ENCODE data around the gene RRAS. TPM values are rescaled to one million over a fixed set of nuclear protein-coding genes. Genes with fewer than 3 reads are reported as not detected.

The RRAS gene
- polyA plus RNA-seq = 2.0 and 3.0 TPM in 2 replicates

GRCh38 chr19:49640113-49640898 lies at the start of gene RRAS:
Gene RRAS, minus strand, starts transcription at chr19:49640143. Its CDS starts 45 bp downstream, at chr19:49640098.

GRCh38 chr19:49689133-49690078 lies 49.5 kb upstream of the RRAS start, which contains the start of gene ADM5:
Gene ADM5, plus strand, starts transcription at chr19:49689594. Its CDS starts 244 bp downstream, at chr19:49689838.

GRCh38 chr19:49677231-49677900 lies 37.4 kb upstream of the RRAS start, which contains the start of gene PRMT1:
Gene PRMT1, plus strand, starts transcription at chr19:49677271. Its CDS starts 10 bp downstream, at chr19:49677281.

GRCh38 chr19:49665351-49666119 lies 25.6 kb upstream of the RRAS start, which contains the start of the genes BCL2L12 and IRF3:
Gene BCL2L12, plus strand, starts transcription at chr19:49665933. Its CDS starts 760 bp downstream, at chr19:49666693.
Gene IRF3, minus strand, starts transcription at chr19:49665857. Its CDS starts 1,019 bp downstream, at chr19:49664838.

GRCh38 chr19:49641688-49642491 lies 1.9 kb upstream of the RRAS start, which contains the start of gene SCAF1:
Gene SCAF1, plus strand, starts transcription at chr19:49642209. Its CDS starts 2,818 bp downstream, at chr19:49645027.

GRCh38 chr19:49590971-49591730 lies 48.8 kb downstream of the RRAS start, which contains the start of gene PRR12:
Gene PRR12, plus strand, starts transcription at chr19:49591182. Its CDS starts 473 bp downstream, at chr19:49591655.

Other genes with a start within 250 kb of the RRAS start
- not detected in 2 replicates for gene PTH2, start 216.7 kb downstream of the RRAS start, polyA plus RNA-seq
- gene GFY, start 214.8 kb downstream of the RRAS start, polyA plus RNA-seq = 0.67 TPM in 1 of 2 replicates, not detected in the other
- gene SLC17A7, start 198.6 kb downstream of the RRAS start, polyA plus RNA-seq = 3.2 and 81.0 TPM in 2 replicates
- gene PIH1D1, start 188.3 kb downstream of the RRAS start, polyA plus RNA-seq = 6.2 and 14.4 TPM in 2 replicates
- 2.2 and 2.8 TPM in 2 replicates for gene ALDH16A1, start 186.9 kb downstream of the RRAS start, polyA plus RNA-seq
- 1.0 TPM in 1 of 2 replicates, not detected in the other for gene FLT3LG, start 165.9 kb downstream of the RRAS start, polyA plus RNA-seq
- 290 and 308 TPM in 2 replicates for gene RPL13A, start 152.5 kb downstream of the RRAS start, polyA plus RNA-seq
- gene RPS11, start 143.7 kb downstream of the RRAS start, polyA plus RNA-seq = 911 and 988 TPM in 2 replicates
- gene FCGRT, start 127.5 kb downstream of the RRAS start, polyA plus RNA-seq = 1.3 and 1.9 TPM in 2 replicates
- not detected in 2 replicates for gene RCN3, start 112.1 kb downstream of the RRAS start, polyA plus RNA-seq
- 15.2 and 19.1 TPM in 2 replicates for gene NOSIP, start 59.6 kb downstream of the RRAS start, polyA plus RNA-seq
- gene PRRG2, start 58.8 kb downstream of the RRAS start, polyA plus RNA-seq = 0.17 TPM in 1 of 2 replicates, not detected in the other
- 0.06 and 0.07 TPM in 2 replicates for gene PRR12, start 49.0 kb downstream of the RRAS start, polyA plus RNA-seq
- gene SCAF1, start 2.1 kb upstream of the RRAS start, polyA plus RNA-seq = 4.7 and 5.1 TPM in 2 replicates
- gene IRF3, start 25.7 kb upstream of the RRAS start, polyA plus RNA-seq = 11.7 and 16.8 TPM in 2 replicates
- not detected in 2 replicates for gene BCL2L12, start 25.8 kb upstream of the RRAS start, polyA plus RNA-seq
- gene PRMT1, start 37.1 kb upstream of the RRAS start, polyA plus RNA-seq = 11.1 and 12.9 TPM in 2 replicates
- gene ADM5, start 49.5 kb upstream of the RRAS start, polyA plus RNA-seq = 0.71 and 1.7 TPM in 2 replicates
- 90.8 and 125 TPM in 2 replicates for gene CPT1C, start 51.0 kb upstream of the RRAS start, polyA plus RNA-seq
- not detected in 2 replicates for gene TSKS, start 123.2 kb upstream of the RRAS start, polyA plus RNA-seq
- gene AP2A1, start 126.9 kb upstream of the RRAS start, polyA plus RNA-seq = 8.3 and 8.6 TPM in 2 replicates
- gene FUZ, start 173.1 kb upstream of the RRAS start, polyA plus RNA-seq = 4.5 and 6.8 TPM in 2 replicates
- gene MED25, start 178.1 kb upstream of the RRAS start, polyA plus RNA-seq = 9.5 and 19.7 TPM in 2 replicates
- 47.9 and 48.8 TPM in 2 replicates for gene PTOV1, start 211.0 kb upstream of the RRAS start, polyA plus RNA-seq
- 5.1 and 13.1 TPM in 2 replicates for gene PNKP, start 227.4 kb upstream of the RRAS start, polyA plus RNA-seq
- gene AKT1S1, start 237.2 kb upstream of the RRAS start, polyA plus RNA-seq = 1.1 and 1.7 TPM in 2 replicates
- gene TBC1D17, start 237.6 kb upstream of the RRAS start, polyA plus RNA-seq = 1.2 and 1.4 TPM in 2 replicates